Measurements from ENCODE around the gene NOL4L.

GRCh38 chr20:32487381-32487780 is 97.8 kb downstream of the NOL4L start:
- TF ChIP-seq, protein P1, sequence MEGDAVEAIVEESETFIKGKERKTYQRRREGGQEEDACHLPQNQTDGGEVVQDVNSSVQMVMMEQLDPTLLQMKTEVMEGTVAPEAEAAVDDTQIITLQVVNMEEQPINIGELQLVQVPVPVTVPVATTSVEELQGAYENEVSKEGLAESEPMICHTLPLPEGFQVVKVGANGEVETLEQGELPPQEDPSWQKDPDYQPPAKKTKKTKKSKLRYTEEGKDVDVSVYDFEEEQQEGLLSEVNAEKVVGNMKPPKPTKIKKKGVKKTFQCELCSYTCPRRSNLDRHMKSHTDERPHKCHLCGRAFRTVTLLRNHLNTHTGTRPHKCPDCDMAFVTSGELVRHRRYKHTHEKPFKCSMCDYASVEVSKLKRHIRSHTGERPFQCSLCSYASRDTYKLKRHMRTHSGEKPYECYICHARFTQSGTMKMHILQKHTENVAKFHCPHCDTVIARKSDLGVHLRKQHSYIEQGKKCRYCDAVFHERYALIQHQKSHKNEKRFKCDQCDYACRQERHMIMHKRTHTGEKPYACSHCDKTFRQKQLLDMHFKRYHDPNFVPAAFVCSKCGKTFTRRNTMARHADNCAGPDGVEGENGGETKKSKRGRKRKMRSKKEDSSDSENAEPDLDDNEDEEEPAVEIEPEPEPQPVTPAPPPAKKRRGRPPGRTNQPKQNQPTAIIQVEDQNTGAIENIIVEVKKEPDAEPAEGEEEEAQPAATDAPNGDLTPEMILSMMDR (conservative IDR thresholded peaks at IDR 0.05; ENCODE audit: low read depth in 2 of 2) = no peak
- TF ChIP-seq ETS1 (IDR thresholded peaks at IDR 0.05) = no peak
- TF ChIP-seq, protein P2, sequence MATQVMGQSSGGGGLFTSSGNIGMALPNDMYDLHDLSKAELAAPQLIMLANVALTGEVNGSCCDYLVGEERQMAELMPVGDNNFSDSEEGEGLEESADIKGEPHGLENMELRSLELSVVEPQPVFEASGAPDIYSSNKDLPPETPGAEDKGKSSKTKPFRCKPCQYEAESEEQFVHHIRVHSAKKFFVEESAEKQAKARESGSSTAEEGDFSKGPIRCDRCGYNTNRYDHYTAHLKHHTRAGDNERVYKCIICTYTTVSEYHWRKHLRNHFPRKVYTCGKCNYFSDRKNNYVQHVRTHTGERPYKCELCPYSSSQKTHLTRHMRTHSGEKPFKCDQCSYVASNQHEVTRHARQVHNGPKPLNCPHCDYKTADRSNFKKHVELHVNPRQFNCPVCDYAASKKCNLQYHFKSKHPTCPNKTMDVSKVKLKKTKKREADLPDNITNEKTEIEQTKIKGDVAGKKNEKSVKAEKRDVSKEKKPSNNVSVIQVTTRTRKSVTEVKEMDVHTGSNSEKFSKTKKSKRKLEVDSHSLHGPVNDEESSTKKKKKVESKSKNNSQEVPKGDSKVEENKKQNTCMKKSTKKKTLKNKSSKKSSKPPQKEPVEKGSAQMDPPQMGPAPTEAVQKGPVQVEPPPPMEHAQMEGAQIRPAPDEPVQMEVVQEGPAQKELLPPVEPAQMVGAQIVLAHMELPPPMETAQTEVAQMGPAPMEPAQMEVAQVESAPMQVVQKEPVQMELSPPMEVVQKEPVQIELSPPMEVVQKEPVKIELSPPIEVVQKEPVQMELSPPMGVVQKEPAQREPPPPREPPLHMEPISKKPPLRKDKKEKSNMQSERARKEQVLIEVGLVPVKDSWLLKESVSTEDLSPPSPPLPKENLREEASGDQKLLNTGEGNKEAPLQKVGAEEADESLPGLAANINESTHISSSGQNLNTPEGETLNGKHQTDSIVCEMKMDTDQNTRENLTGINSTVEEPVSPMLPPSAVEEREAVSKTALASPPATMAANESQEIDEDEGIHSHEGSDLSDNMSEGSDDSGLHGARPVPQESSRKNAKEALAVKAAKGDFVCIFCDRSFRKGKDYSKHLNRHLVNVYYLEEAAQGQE (IDR thresholded peaks at IDR 0.05; ENCODE audit: unreplicated experiment) = no peak
- no peak for TF ChIP-seq EZH2 (IDR thresholded peaks at IDR 0.05; ENCODE audit: low read depth, unreplicated experiment)
- TF ChIP-seq CREB1 (CRISPR knock-in tag; IDR thresholded peaks at IDR 0.05; ENCODE audit: low read depth) = no peak
- TF ChIP-seq POLR2AphosphoS5 (IDR thresholded peaks at IDR 0.05; ENCODE audit: low read depth) = no peak
- no peak for TF ChIP-seq STAT1 (IDR thresholded peaks at IDR 0.05; ENCODE audit: unreplicated experiment)
- TF ChIP-seq NANOG (IDR thresholded peaks at IDR 0.05; ENCODE audit: borderline replicate concordance) = no peak
- TF ChIP-seq EZH2phosphoT487 (IDR thresholded peaks at IDR 0.05; ENCODE audit: unreplicated experiment) = no peak
- TF ChIP-seq ZNF331 (CRISPR knock-in tag; IDR thresholded peaks at IDR 0.05; ENCODE audit: low read depth) = no peak
- no peak for TF ChIP-seq JUNB (IDR thresholded peaks at IDR 0.05; ENCODE audit: unreplicated experiment)
- TF ChIP-seq ZNF114 (CRISPR knock-in tag; IDR thresholded peaks at IDR 0.05) = no peak

Measured in GM23338 (cell line).